Smooth muscle cell of the brain vasculature (primary cell): ENCODE data around the gene FAH.

Experiments
- DNase-seq: peaks from one replicate; pipeline ENCODE4 v3.0.0-alpha.2; 2012; ENCODE audit warnings: low read depth, low spot score

FAH gene

GRCh38 chr15:80199366-80199765 lies 46.6 kb downstream of the FAH start:
- no peak for DNase-seq

DNA sequence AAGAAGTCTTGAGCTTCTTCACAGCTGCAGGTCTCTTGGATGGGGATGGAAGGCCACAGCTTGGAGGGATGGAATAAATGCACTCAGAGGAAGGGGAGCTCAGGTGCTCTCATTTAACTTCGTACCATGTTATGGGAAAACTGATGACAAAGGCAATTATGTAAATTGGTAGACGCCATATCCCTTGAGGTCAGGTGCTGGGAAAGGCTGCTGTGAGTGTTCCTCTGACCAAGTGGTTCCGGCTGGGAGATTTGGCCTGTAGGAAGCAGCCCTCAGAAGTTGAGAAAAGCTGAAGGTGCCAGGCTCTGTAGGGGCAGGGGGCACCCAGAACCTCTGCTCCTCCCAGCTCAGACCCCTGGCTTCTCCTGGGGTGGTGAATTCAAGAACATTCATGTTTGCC lies 47.1 kb downstream of the FAH start:
- DNase-seq: no peak

DNA sequence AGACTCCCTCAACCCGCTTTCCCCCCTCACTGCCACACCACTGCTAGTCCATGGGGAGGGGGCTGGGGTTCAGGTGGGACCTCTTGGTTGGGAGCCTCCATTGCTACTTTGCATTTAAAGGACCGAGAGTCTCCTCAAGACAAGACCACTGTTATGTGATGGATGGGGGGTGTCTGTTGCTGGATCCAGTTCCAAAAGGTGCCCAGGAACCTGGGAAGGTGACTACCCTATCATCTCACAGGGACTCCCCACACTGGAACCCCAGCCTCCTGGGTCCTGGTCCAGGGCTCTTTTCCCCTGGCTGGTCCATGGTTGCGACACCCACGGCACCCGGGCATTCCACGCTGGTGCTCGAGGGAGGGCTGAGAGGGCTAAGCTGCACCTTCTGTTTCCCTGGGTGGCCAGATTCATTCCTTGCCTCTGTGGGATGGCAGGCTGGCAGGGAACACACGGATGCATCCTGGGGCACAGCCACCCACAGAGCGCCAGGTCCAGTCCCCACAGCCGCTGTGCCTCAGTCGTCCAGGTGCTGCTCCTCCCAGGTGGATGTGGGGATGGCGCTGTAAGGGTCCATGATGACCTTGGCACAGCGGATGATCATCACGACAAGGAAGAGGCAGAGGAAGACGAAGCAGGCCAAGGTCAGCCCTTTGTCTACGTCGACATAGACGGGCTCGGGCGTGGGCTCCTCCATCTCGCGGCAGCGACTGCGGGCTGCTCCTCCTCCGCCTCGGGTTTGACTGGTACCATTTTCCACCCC lies 48.6 kb downstream of the FAH start:
- no peak for DNase-seq

DNA sequence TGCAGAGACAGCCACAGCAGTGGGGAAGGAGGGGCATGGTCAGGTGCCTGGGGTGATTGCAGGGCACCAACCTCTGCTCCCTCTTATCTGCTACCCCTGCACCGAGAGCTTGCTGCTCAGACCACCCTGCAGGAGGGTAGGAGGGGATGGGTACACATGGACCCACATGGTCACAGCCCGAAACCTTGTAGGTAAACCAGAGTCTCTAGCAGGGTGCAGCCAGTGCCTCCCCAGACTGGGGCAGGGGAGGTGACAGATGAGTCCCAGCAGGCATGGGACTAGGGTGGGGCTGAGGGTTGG lies 49.2 kb downstream of the FAH start:
- DNase-seq: no peak

GRCh38 chr15:80202641-80203360 lies 50.0 kb downstream of the FAH start:
- DNase-seq: no peak

- DNase-seq: no peak
These were observed 50.6 kb downstream of the FAH start for GRCh38 chr15:80203361-80203885.

DNA sequence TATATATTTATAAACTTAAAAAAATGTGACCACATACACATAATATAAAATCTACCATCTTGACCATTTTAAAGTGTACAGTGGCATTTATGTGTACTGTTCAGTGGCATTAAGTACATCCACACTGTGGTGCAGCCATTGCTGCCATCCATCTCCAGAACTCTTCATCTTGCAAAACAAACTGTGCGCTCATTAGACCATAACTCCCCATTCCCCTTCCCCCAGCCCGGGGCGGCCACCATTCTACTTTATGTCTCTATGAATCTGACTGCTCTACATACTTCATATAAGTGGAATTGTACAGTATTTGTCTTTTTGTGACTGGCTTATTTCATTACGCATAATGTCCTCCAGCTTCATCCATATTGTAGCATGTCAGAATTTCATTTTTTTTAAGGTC lies 51.4 kb downstream of the FAH start:
- DNase-seq: no peak

DNA sequence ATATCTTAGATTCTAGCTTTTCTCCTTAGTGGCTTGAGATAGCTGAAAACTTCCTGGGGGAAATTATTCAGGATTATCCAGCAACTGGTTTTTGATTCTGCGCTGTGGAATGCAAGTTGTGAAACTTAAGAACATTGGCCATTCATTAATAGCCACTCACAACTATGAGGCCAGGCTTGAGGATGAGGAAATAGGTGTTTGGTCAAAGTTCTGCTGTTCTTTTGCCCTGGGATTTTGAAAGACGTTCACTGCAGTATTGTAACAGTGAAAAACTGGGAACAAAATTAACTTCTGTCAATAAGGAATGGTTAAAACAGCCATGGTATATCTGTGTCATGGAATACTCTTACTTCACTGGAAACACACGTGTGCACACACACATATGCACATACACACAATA lies 55.1 kb downstream of the FAH start:
- DNase-seq: no peak

DNA sequence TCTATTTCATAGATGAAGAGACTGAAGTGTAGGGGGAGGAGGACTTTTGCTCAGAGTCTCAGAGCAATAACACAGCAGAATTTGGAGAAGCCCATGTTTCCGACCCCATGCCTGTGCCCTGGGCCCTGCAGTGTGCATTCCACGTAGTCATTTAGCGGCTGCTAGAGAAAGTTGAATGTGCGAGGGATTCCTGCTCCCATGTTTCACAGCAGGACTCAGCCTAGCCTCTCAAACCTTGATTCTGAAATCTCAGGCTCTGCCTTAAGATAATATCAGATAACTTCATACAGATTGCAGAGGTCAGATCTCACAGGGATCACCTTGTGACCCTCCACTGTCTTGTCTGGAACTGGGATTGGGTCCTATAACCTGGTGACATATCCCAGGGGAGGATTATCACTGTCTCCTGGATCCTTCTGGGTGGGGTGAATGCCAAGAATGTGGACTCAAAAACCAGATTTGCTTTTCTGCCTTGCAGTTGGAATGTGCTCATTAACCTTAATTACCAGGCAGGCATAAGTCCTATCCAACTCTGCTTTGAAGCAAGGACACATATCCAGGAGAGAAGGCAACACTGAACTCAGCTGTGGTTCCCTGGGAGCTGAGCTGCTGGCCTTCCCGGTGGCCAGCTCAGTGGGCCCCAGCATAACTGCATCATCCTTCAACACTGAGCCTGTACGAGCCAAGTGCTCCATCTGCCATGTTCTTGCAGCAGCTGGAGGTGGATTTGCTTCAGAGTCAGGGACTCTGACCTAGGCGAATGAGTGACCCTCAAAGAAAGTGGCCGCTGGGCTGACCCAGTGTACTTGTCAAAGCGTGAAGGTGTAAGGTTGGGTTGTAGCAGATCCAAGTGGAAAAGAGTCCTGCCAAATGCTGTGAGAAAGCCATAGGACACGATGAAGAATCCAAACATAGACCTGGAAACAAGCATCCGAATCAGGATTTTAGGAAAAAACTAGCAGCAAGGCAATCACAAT lies 56.2 kb downstream of the FAH start:
- no peak for DNase-seq

DNA sequence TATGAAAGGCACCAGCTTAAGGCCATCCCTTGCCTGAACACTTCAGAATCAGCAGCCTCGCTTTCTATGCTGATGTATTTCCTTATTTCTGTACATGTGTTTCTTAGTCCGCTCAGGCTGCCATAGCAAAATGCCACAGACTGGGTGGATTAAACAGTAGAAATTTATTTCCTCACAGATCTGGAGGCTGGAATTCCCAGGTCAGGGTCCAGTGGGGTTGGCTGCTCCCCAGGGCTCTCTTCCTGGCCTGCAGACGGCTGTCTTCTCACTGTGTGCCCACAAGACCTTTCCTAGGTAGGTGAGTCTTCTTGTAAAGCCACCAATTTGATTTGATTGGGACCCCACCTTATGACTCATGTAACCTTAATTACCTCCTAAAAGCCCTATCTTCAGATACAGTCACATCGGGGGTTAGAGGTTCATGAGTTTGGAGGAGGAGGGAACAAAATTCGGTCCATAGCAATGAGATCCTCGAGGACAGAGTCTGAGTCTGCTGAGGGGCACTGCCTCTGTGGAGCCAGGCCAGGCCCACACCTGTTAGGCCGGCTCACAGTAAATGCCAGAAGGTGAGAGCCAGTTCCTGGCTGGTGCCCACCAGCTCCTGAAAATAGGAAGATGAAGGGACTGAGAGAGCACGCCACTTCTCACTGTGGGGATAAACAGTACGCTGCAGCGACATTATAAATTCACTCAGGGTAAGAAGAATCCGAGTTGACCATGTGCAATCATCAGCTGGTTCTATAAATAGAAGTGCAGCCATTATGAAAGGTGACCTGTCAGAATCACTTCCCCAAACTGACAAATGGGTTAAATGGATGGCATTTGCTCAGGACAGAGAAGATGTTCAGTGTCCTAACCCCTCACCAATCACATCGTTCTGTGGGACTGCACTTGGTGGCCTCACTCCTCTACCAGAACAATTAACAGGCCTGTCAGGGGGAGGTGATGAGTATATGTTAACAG lies 58.1 kb downstream of the FAH start:
- DNase-seq: no peak

DNA sequence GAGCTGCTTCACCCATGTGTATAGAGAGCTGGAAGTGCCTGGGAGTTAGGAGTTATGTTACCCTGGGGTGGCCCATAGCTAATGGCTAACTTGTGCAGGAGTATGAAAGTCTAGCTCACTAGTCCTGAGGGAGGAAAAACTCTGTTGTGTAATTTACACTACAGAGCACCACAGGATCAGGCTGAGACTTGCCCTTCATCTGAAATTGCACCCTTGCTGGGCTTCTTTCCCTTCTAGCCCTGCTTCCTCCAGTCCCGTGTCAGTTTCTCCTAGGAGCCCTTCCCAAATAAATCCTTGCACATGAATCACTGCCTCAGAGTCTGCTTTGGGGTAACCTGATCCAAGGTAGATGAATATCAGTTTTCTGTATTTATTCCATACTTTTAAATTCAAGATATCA lies 59.2 kb downstream of the FAH start:
- no peak for DNase-seq

DNA sequence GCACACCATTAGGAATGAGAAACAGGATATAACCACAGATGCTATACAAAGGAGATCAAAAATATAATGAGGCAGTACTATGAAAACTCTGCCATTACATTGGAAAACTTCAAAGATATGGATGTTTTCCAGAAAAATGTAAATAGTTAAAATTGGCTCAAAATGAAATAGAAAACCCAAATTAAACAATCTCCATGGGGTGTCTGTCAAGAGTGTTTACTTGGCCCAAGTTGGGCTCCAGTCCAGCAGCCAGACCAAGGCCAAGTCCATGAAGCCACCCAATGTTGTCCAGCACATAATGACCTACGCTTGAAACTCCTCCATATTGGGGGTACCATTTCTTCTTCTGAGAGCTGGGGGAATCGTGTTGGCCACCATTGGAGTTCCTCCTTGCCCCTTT lies 62.1 kb downstream of the FAH start:
- no peak for DNase-seq

DNA sequence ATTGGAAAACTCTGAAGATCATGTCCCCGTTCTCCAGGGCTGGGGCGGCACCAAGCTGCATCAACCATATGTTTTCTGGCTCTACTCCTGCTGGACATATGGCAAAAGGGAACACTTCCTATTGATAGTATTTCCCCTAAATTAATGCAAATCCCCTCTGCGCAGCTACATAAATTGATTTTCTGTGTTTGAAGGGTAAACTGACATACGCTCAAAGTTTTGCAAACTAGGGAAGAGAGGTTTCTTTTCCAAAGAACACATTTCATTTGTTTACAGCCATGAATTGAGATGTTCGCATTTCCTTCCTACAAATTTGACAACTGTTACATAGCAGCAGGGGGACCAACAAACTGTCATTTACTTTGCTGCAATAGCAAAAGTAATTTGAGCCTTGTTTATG lies 63.3 kb downstream of the FAH start:
- DNase-seq: no peak

DNA sequence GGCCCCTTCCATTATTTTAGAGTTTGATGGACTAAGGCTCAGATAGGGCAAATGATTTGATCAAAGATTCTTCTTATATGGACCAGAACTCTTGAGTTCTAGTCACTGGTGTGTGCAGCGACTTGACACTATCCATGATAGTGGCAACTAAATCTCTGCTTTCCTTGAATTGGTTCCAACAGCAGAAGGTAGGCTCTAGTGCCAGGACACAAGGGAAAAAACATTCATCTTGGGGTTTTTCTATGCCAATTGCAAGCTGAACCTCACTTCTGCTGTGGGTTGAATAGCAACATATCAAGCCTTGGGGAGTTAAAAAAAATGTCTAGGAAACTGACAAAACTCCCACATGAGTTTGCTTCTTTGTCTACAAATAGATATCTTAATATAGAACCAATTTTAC lies 64.1 kb downstream of the FAH start:
- DNase-seq: no peak

- DNase-seq: no peak
These were observed 64.6 kb downstream of the FAH start for GRCh38 chr15:80217327-80217900.

DNA sequence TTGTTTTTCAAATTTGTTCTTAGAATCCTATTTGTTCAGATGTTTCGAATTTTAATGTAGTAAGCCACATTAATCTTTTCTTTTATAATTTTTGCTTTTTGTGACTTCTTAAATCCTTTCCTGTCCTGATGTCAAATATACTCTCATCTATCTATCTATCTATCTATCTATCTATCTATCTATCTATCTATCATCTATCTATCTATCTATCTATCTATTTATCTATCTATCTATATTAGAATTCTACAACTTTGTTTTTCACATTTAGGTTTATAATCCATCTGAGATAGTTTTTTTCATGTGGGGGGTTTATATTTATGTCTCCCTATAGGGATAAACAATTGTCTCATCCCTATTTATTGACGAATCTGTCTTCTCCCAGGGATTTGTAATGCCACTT lies 67.2 kb downstream of the FAH start:
- no peak for DNase-seq

DNA sequence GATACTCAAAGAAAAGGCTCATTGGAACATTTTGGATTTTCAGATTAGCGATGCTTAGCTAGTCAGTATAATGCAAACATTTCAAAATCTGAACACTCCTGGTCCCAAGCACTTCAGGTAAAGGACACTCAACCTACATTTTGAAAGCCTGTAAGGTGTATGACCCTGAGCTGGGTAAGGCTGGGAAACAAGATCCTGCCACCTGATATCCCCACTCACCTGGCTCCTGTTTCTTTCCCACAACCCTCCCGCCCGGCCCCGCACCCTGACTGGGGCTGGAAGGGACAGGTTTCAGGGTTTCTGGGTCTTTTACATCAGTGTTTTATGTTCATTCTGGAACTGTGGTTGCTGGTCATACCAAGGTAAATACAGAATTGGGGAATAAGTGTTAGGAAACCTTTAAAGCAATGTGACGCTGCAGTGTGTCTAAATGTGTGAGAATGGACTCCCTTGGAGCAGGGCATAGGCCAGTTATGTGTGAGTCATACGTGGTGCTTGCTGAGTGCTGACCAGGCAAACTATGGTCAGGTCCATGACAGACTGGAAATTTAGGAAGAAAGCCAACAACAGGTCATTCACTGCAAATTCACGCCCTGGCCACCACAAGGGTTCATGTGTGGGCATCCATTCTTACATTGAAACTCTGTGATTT lies 76.3 kb downstream of the FAH start:
- DNase-seq: peak; percentile 45

- no peak for DNase-seq
These were observed 78.6 kb downstream of the FAH start for GRCh38 chr15:80231371-80231770.

DNA sequence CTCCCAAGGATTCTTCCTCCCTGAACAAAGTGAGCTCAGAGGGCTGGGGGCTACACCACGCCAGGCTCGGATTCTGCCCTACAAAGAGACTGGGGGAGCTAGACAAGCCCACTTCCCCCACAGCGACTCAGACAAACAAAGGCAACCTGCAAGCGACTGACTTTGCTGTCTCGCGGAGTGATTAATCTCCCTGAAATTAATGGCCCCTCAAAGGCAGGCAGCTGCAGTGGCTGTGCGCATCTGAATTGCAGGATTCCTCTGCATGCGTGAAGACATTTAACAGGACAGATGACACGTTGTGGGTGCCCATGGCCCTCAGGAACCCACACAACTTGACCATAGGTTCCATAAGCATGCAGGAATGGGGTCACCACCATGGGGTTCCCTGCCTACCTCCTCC lies 80.8 kb downstream of the FAH start:
- DNase-seq: no peak

- no peak for DNase-seq
These were observed 82.1 kb downstream of the FAH start for GRCh38 chr15:80234883-80235282.
